BJ (cell line): ENCODE data around the gene KIAA1671. TPM values are rescaled to one million over a fixed set of nuclear protein-coding genes. Genes with fewer than 3 reads are reported as not detected.

Source experiments
- CTCF ChIA-PET: fragments of 350-600 bp; formaldehyde crosslinking; extraction: SDS; loops from one replicate; lab custom pipeline; 2021; ENCODE audit warnings: antibody characterized with exemption, inconsistent platforms; lab: Yijun Ruan, JAX
- POLR2A ChIA-PET: fragments of 300-600 bp; sonication (Branson Sonifier 250); formaldehyde crosslinking; extraction: SDS; loops from one replicate; lab custom pipeline; 2021; ENCODE audit warnings: antibody characterized with exemption; lab: Charles Lee
- DNase-seq: peaks from one replicate; pipeline ENCODE4 v3.0.0-alpha.2; 2011; ENCODE audit warnings: low read depth
- H3K27me3 ChIP-seq: 2 replicates; pipeline ENCODE4 v1.6.0; 2011; ENCODE audit warnings: low read length; ENCODE audit not compliant: control insufficient read depth, insufficient read depth
- H3K36me3 ChIP-seq: 2 replicates; pipeline ENCODE4 v1.5.1; 2011; ENCODE audit warnings: low read length; ENCODE audit not compliant: control insufficient read depth, insufficient read depth
- H3K4me3 ChIP-seq: 2 replicates; pipeline ENCODE4 v1.5.1; 2011; ENCODE audit warnings: low read depth, mild to moderate bottlenecking, control low read depth, low read length
- CTCF ChIP-seq: IDR thresholded peaks from 2 replicates; pipeline ENCODE4 v1.5.1; 2011; ENCODE audit warnings: low read depth, mild to moderate bottlenecking, control low read depth, inconsistent platforms, low read length, moderate library complexity; ENCODE audit not compliant: insufficient read depth
- polyA plus RNA-seq: library from polyadenylated mRNA; depleted of rRNA; stranded (reverse); fragments of >200 nt; gene quantifications from 2 replicates; pipeline ENCODE4 v1.2.3, GENCODE V29; 2011

The KIAA1671 gene
- polyA plus RNA-seq, 1 experiment, result 0.11 TPM

GRCh38 chr22:24952837-24953383 lies 394 bp downstream of the KIAA1671 start:
- ChIA-PET CTCF (interaction anchor here (4.3 kb wide), 1 partner anchor 96 kb away, joined by 33 read pairs; no protein-coding TSS in a partner anchor), POLR2A (no interaction called here)
- Histone ChIP-seq H3K27me3 (peaks cover 11% of the 10 kb centered on the region), H3K36me3 (no peaks in the 10 kb centered on the region), H3K4me3 (peak overlapping the region; percentile 68)
- TF ChIP-seq CTCF, result no peak
- DNase-seq, result no peak

GRCh38 chr22:24953384-24954113 lies 1.0 kb downstream of the KIAA1671 start:
- POLR2A ChIA-PET, result no interaction called here
- DNase-seq, result no peak
- peak overlapping the region; percentile 68 for H3K4me3 ChIP-seq
- CTCF ChIA-PET, result interaction anchor here (0.7 to 4.3 kb wide), 4 partner anchors 14 to 96 kb away, joined by 3 to 33 read pairs (median 3); no protein-coding TSS in a partner anchor
- no peak for TF ChIP-seq CTCF
- H3K36me3 ChIP-seq, result no peaks in the 10 kb centered on the region
- peaks cover 11% of the 10 kb centered on the region for H3K27me3 ChIP-seq

- ChIA-PET CTCF (interaction anchor here (0.7 to 1.2 kb wide), 3 partner anchors 15 to 72 kb away, joined by 3 read pairs; no protein-coding TSS in a partner anchor), POLR2A (no interaction called here)
- H3K4me3 ChIP-seq, result no peak overlapping the region
- DNase-seq, result no peak
- no peaks in the 10 kb centered on the region for H3K36me3 ChIP-seq
- peaks cover 11% of the 10 kb centered on the region for H3K27me3 ChIP-seq
- TF ChIP-seq CTCF, result no peak
These were observed 1.6 kb downstream of the KIAA1671 start for GRCh38 chr22:24954114-24954463.

- H3K4me3 ChIP-seq, result no peak overlapping the region
- no peak for DNase-seq
- CTCF ChIA-PET, result interaction anchor here (1.2 kb wide), 1 partner anchor 16 kb away, joined by 3 read pairs; no protein-coding TSS in a partner anchor
These were observed 2.3 kb downstream of the KIAA1671 start for GRCh38 chr22:24954856-24955255.

More at GRCh38 chr22:24954856-24955255, 2.3 kb downstream of the KIAA1671 start:
- POLR2A ChIA-PET, result no interaction called here
- TF ChIP-seq CTCF, result no peak
- Histone ChIP-seq H3K27me3 (peaks cover 11% of the 10 kb centered on the region), H3K36me3 (no peaks in the 10 kb centered on the region)
